MM.1S (cell line): ENCODE data around the gene MASP1.

Source experiments
- DNase-seq: peaks from one replicate; pipeline ENCODE4 v3.0.0-alpha.2; 2015
- H2AFZ ChIP-seq: fragments of 300-600 bp; sonication (generic); 2 replicates; pipeline ENCODE4 v1.6.0; 2016; ENCODE audit warnings: antibody characterized with exemption, low read length
- H3F3A ChIP-seq: fragments of 300-600 bp; sonication (generic); 2 replicates; pipeline ENCODE4 v1.6.1; 2016; ENCODE audit warnings: mild to moderate bottlenecking, antibody characterized with exemption, low read length, moderate library complexity, mixed read lengths; ENCODE audit not compliant: insufficient read depth
- H3K27ac ChIP-seq: fragments of 300-600 bp; sonication (generic); 2 replicates; pipeline ENCODE4 v1.5.1; 2016; ENCODE audit warnings: mild to moderate bottlenecking, low read length
- H3K27me3 ChIP-seq: fragments of 300-600 bp; sonication (generic); replicated peaks from 2 replicates; pipeline ENCODE4 v1.6.0; 2016; ENCODE audit warnings: low read length; ENCODE audit not compliant: insufficient read depth
- H3K36me3 ChIP-seq: fragments of 300-600 bp; sonication (generic); replicated peaks from 2 replicates; pipeline ENCODE4 v1.6.1; 2016; ENCODE audit warnings: mild to moderate bottlenecking, low read length, mixed read lengths; ENCODE audit not compliant: insufficient read depth
- H3K4me1 ChIP-seq: fragments of 300-600 bp; sonication (generic); 2 replicates; pipeline ENCODE4 v1.6.1; 2016; ENCODE audit warnings: low read length, mixed read lengths
- H3K4me2 ChIP-seq: fragments of 300-600 bp; sonication (generic); 2 replicates; pipeline ENCODE4 v1.6.0; 2016; ENCODE audit warnings: low read depth, low read length
- H3K4me3 ChIP-seq: fragments of 300-600 bp; sonication (generic); 2 replicates; pipeline ENCODE4 v1.5.1; 2016; ENCODE audit warnings: low read length, mixed read lengths
- H3K79me2 ChIP-seq: fragments of 300-600 bp; sonication (generic); 2 replicates; pipeline ENCODE4 v1.6.1; 2016; ENCODE audit warnings: mixed run types, low read length, mixed read lengths
- H3K9ac ChIP-seq: fragments of 300-600 bp; sonication (generic); 2 replicates; pipeline ENCODE4 v1.6.1; 2016; ENCODE audit warnings: low read length, mixed read lengths
- H3K9me2 ChIP-seq: fragments of 300-600 bp; sonication (generic); replicated peaks from 2 replicates; pipeline ENCODE4 v1.6.1; 2016; ENCODE audit warnings: mild to moderate bottlenecking, low read length, mixed read lengths; ENCODE audit not compliant: insufficient read depth
- H3K9me3 ChIP-seq: fragments of 300-600 bp; sonication (generic); replicated peaks from 2 replicates; pipeline ENCODE4 v1.6.1; 2016; ENCODE audit warnings: mild to moderate bottlenecking, low read length, mixed read lengths; ENCODE audit not compliant: insufficient read depth
- H4K20me1 ChIP-seq: fragments of 300-600 bp; sonication (generic); 2 replicates; pipeline ENCODE4 v1.6.1; 2016; ENCODE audit warnings: mild to moderate bottlenecking, low read length, moderate library complexity, mixed read lengths; ENCODE audit not compliant: insufficient read depth
- EZH2 ChIP-seq: fragments of 300-600 bp; sonication (generic); optimal IDR thresholded peaks from 2 replicates; pipeline ENCODE3; 2017; ENCODE audit warnings: low read depth, mild to moderate bottlenecking, antibody characterized with exemption, low read length, mixed read lengths
- EZH2phosphoT487 ChIP-seq: fragments of 300-600 bp; sonication (generic); IDR thresholded peaks from 2 replicates; pipeline ENCODE4 v1.6.1; 2018; ENCODE audit warnings: antibody characterized with exemption, low read length
- TF ChIP-seq, protein P1 (sequence below): fragments of 300-600 bp; sonication (generic); IDR thresholded peaks from 2 replicates; pipeline ENCODE4 v1.5.1; 2016; ENCODE audit warnings: antibody characterized with exemption, low read length, mixed read lengths

The MASP1 gene

DNA sequence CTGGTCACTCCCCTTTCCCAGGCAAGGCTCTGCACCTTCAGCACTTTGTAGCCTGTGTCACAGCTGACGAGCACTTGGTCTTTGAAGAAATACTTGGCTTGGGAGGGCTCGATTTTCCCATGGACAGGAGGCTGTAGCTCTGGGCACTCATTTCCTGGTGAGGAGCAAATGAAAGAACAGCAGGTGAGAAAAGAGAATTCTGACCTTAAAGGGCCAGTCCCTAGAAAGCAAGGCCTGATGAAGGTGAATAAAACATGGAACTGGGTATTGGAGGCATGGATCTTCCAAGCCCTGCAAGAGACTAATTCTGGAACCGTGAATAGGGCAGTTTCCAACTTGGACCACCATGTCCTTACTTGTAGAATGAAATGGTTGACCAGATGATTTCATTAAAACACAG is 39.9 kb downstream of the MASP1 start:
- no peak overlapping the region for H3K9ac ChIP-seq
- no peaks in the 10 kb centered on the region for H3K9me3 ChIP-seq
- no peaks in the 10 kb centered on the region for H3K4me1 ChIP-seq
- H2AFZ ChIP-seq: no peak overlapping the region
- H4K20me1 ChIP-seq: no peaks in the 10 kb centered on the region
- H3K79me2 ChIP-seq: no peaks in the 10 kb centered on the region
- H3K36me3 ChIP-seq: no peaks in the 10 kb centered on the region
- H3K4me3 ChIP-seq: no peak overlapping the region
- no peak overlapping the region for H3K27ac ChIP-seq
- H3K4me2 ChIP-seq: no peak overlapping the region
- no peaks in the 10 kb centered on the region for H3K27me3 ChIP-seq
- no peak for DNase-seq
- no peaks in the 10 kb centered on the region for H3K9me2 ChIP-seq
- TF ChIP-seq EZH2 (no peak), EZH2phosphoT487 (no peak)
- TF ChIP-seq, protein P1, sequence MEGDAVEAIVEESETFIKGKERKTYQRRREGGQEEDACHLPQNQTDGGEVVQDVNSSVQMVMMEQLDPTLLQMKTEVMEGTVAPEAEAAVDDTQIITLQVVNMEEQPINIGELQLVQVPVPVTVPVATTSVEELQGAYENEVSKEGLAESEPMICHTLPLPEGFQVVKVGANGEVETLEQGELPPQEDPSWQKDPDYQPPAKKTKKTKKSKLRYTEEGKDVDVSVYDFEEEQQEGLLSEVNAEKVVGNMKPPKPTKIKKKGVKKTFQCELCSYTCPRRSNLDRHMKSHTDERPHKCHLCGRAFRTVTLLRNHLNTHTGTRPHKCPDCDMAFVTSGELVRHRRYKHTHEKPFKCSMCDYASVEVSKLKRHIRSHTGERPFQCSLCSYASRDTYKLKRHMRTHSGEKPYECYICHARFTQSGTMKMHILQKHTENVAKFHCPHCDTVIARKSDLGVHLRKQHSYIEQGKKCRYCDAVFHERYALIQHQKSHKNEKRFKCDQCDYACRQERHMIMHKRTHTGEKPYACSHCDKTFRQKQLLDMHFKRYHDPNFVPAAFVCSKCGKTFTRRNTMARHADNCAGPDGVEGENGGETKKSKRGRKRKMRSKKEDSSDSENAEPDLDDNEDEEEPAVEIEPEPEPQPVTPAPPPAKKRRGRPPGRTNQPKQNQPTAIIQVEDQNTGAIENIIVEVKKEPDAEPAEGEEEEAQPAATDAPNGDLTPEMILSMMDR: no peak
- H3F3A ChIP-seq: no peaks in the 10 kb centered on the region

DNA sequence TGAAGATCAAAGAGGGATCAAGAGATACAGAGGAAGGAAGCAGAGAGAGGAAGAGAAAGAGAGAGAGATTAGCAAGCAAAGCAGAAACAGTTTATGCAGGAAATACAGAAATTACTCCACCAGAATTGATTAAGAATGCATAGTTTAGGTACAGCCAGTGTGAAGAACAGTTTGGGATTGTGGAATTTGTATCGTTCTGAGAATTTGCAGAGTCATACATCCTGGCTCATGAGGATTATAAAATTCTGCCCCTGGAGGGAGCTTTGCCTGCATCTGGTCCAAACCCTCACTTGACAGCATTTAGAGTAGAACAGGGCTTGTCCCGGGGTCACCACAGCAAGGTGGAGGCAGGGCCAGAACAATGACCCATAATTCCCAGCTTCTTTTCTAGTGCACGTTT is 44.1 kb downstream of the MASP1 start:
- H3K79me2 ChIP-seq: no peaks in the 10 kb centered on the region
- TF ChIP-seq EZH2 (no peak), EZH2phosphoT487 (no peak)
- TF ChIP-seq, protein P1: no peak
- H4K20me1 ChIP-seq: no peaks in the 10 kb centered on the region
- no peaks in the 10 kb centered on the region for H3K27me3 ChIP-seq
- no peaks in the 10 kb centered on the region for H3K9me3 ChIP-seq
- no peak overlapping the region for H3K27ac ChIP-seq
- H3K4me1 ChIP-seq: no peaks in the 10 kb centered on the region
- H2AFZ ChIP-seq: no peak overlapping the region
- H3K9ac ChIP-seq: no peak overlapping the region
- H3K9me2 ChIP-seq: no peaks in the 10 kb centered on the region
- H3F3A ChIP-seq: no peaks in the 10 kb centered on the region
- no peak for DNase-seq
- H3K36me3 ChIP-seq: no peaks in the 10 kb centered on the region
- H3K4me3 ChIP-seq: no peak overlapping the region
- H3K4me2 ChIP-seq: no peak overlapping the region

DNA sequence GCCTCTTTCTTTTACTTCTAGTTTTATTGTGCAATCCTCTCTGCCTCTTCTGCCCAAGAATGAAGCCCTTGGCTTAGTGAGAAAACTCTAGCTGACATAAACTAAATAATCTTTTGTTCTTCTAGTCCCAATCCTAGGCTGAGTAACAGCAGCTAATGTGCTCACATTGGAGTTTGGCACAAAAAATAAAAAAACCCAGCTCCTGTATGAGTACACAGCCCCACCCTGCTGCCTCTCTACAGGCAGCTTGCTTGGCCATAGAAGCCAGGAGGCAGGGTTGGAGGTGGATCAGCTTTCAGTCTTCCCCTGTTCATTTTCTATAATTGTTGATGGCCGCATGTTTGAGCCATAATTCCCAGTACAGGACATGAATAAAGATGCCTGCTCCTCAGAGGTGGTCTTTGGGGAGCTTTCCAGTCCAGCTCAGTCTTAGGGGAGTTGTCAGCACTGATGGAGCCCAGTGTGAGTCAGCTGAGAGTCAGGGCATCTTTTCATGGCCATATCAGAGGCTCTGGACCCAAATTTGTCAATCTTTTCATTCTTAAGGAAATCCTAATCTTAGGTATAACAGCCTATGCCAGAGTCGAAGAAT is 47.5 kb downstream of the MASP1 start:
- H3K9me2 ChIP-seq: no peaks in the 10 kb centered on the region
- no peaks in the 10 kb centered on the region for H3F3A ChIP-seq
- no peak overlapping the region for H3K4me2 ChIP-seq
- no peaks in the 10 kb centered on the region for H4K20me1 ChIP-seq
- no peaks in the 10 kb centered on the region for H3K9me3 ChIP-seq
- H3K27ac ChIP-seq: no peak overlapping the region
- H3K79me2 ChIP-seq: no peaks in the 10 kb centered on the region
- H3K4me1 ChIP-seq: no peaks in the 10 kb centered on the region
- H2AFZ ChIP-seq: no peak overlapping the region
- no peak for DNase-seq
- no peaks in the 10 kb centered on the region for H3K27me3 ChIP-seq
- TF ChIP-seq EZH2 (no peak), EZH2phosphoT487 (no peak)
- TF ChIP-seq, protein P1: no peak
- no peak overlapping the region for H3K9ac ChIP-seq
- no peaks in the 10 kb centered on the region for H3K36me3 ChIP-seq
- H3K4me3 ChIP-seq: no peak overlapping the region
